ENCODE measurements around the gene USH2A.

USH2A gene

DNA sequence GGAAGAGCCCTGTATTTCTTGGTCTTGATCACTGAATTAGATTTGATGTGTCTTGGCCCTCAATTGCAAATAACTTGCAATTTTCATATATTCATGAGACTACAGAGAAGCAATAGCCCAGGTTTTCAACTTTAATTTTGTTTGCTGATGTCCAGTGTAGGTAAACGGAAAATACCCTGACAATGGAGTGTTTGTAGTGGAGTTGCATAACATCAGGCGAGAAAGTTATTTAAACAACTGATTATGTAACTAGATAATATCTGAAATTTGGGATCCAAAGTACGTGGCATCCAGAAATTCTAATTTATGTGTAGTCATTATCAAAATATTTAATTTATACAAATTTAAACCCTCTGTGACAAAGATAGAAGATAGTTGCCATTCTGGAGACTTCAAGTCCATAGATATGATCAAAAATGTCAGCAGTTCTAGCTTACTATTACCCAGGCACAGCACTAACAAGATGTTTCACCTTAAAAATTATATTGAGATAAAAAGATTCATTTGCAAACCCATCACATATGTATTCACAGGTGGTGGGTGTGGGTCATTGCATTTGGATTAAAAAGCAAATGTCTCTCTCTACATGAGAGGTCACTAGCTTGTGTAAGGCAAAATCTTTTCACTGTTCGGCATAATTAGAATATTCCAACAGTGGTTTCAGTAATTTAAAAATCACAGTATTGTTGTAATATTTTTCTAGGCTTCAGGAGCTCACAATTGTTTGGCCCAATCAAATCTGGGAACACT is 705.4 kb downstream of the USH2A start:
- in situ Hi-C loops (cut with HindIII; ENCODE audit: low sequenced_read_pairs) = no loop called here
- no peak overlapping the region for H3K4me3 ChIP-seq (ENCODE audit: low read depth, low read length)
- TF ChIP-seq, protein P1, sequence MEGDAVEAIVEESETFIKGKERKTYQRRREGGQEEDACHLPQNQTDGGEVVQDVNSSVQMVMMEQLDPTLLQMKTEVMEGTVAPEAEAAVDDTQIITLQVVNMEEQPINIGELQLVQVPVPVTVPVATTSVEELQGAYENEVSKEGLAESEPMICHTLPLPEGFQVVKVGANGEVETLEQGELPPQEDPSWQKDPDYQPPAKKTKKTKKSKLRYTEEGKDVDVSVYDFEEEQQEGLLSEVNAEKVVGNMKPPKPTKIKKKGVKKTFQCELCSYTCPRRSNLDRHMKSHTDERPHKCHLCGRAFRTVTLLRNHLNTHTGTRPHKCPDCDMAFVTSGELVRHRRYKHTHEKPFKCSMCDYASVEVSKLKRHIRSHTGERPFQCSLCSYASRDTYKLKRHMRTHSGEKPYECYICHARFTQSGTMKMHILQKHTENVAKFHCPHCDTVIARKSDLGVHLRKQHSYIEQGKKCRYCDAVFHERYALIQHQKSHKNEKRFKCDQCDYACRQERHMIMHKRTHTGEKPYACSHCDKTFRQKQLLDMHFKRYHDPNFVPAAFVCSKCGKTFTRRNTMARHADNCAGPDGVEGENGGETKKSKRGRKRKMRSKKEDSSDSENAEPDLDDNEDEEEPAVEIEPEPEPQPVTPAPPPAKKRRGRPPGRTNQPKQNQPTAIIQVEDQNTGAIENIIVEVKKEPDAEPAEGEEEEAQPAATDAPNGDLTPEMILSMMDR (IDR thresholded peaks at IDR 0.05; ENCODE audit: low read depth, low read length, missing control alignments) = no peak
- DNase-seq (ENCODE audit: low read depth) = no peak

DNA sequence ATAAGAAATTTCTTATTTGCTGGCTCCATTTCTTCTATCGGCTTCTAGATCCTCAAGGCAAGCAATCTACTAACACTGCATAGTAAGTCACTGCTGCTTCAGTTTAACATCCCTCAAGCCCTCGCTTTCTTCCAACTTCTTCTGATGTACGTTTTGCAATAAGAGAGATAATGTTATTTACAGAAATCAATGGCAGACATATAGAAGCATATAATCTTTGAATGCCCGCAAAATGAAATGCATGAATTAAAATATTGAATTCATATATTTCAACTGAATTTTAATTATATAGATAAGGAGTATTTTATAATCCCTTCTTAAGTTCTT is 712.4 kb downstream of the USH2A start:
- TF ChIP-seq, protein P1 (IDR thresholded peaks at IDR 0.05; ENCODE audit: low read depth, low read length, missing control alignments) = no peak

DNA sequence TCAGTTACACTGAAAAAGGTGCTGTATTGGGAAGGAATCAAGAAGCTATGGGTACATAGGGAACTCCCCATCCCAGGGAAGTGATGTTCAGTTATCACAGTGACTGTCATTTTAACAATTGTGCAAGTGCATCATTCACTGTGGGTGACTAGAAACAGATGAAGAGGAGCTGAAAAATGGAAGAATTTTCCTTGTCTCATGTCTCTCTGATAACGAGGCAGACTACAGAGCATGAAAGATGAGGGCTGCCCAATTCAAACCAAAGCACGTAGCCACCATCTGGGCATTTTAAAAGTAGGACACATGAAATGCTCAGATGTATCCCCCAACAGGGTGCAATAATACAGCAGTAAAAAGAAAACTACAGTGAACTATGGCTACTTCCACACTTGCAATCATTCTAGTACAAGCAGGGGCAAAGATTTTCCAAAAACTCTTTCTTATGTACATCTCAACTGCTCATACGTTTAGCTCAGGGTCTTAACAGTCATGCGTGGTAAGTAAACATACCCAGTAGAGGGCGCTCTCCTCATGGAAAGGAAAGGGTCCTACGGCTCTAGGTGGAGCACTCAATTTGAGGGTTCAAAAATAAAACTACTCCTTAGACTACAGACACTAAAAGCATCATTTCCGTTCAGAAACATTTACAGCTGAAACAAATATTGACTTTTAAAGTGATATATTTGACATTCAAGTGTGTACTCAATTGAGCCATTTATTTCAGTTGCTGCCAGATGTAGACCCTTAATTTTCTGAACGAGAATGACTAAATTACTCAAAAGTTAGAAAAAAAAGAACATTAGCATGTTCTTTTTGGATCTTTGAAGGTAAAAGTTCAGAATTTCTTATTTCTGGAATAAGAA is 713.0 kb downstream of the USH2A start:
- peak; percentile 1 for DNase-seq (ENCODE audit: low read depth)
- TF ChIP-seq, protein P1 (IDR thresholded peaks at IDR 0.05; ENCODE audit: low read depth, low read length, missing control alignments) = peak; percentile 44
- H3K4me3 ChIP-seq (ENCODE audit: low read depth, low read length) = no peak overlapping the region
- in situ Hi-C loops (cut with HindIII; ENCODE audit: low sequenced_read_pairs) = no loop called here

More for the DNA sequence above, 712.4 kb downstream of the USH2A start:
- in situ Hi-C loops (cut with HindIII; ENCODE audit: low sequenced_read_pairs) = no loop called here
- no peak overlapping the region for H3K4me3 ChIP-seq (ENCODE audit: low read depth, low read length)
- DNase-seq (ENCODE audit: low read depth) = no peak

DNA sequence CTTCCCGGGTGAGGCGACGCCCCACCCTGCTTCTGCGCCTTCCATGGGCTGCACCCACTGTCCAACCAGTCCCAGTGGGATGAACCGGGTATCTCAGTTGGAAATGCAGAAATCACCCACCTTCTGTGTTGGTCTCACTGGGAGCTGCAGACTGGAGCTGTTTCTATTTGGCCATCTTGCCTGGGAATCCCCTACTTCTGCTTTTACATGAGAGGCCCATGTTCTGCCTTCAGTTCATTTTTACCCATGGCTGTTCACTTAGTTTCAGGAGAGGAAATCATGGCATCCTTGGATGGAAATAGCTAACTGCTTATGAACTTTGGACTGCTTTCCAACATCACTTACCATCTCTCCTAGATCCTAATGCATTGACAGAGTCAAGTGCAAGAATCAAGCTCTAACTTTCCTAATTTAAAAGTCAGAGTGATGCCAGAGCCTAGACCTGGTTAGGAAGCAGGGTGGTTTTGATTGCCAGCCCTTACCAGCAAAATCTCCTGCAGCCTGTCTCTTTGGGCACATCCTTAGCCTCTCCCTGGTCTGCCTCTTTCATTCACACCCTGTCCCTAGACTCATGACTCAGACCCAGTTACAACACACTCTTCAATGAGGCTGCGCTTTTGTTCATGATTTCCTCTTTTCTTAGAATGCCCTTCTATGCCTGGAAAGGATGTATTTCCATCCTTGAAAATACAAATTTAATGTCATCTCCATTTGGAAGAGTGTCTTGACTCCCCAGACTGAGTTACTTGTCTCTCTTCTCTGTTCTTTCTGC is 719.0 kb downstream of the USH2A start:
- DNase-seq (ENCODE audit: low read depth) = no peak
- TF ChIP-seq, protein P1 (IDR thresholded peaks at IDR 0.05; ENCODE audit: low read depth, low read length, missing control alignments) = no peak
- in situ Hi-C loops (cut with HindIII; ENCODE audit: low sequenced_read_pairs) = no loop called here
- H3K4me3 ChIP-seq (ENCODE audit: low read depth, low read length) = no peak overlapping the region

DNA sequence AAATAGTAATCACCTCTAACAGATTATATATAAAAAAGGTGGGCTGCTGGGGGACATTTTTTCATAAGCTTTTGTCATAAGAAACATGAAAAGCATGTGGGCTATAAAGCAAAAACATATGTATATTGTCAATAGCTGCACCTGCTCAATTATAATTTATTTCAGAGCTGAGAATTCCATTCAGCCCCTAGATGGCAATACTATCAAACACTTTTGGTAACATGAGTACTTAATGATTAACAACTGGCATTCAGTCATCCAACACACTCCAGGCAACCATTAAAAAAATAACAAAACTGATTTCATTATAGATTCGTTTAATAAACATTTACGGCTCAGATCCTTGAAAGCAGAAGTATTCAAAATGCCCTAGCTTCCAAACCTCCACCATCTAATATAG is 741.0 kb downstream of the USH2A start:
- H3K4me3 ChIP-seq (ENCODE audit: low read depth, low read length) = no peak overlapping the region
- DNase-seq (ENCODE audit: low read depth) = no peak
- TF ChIP-seq, protein P1 (IDR thresholded peaks at IDR 0.05; ENCODE audit: low read depth, low read length, missing control alignments) = peak; percentile 6
- in situ Hi-C loops (cut with HindIII; ENCODE audit: low sequenced_read_pairs) = no loop called here

DNA sequence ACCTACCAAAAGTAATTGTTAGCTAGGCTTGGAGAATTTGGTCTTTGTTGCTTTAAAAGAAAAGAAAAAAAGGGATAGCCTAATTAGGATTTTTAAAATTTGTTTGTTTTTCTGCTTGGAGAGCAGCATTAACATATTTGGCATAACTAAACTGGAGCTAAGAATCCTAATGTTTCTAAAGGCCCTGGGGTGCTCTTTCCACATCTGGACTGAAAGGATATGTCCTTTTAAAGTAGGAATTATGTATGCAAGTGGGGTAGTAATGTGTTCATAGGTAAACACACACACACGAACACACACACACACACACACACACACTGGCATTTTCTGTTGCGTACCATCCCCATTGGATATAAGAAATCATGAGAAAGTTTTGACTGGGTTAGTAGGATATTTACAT is 742.2 kb downstream of the USH2A start:
- TF ChIP-seq, protein P1 (IDR thresholded peaks at IDR 0.05; ENCODE audit: low read depth, low read length, missing control alignments) = no peak
- no peak for DNase-seq (ENCODE audit: low read depth)
- H3K4me3 ChIP-seq (ENCODE audit: low read depth, low read length) = no peak overlapping the region
- in situ Hi-C loops (cut with HindIII; ENCODE audit: low sequenced_read_pairs) = no loop called here
